ENCODE measurements around the gene FOXJ2. TPM values are rescaled to one million over a fixed set of nuclear protein-coding genes. Genes with fewer than 3 reads are reported as not detected.
"Not testable (repeated sequence)": the region's sequence is repeated elsewhere in the genome, so short reads cannot be mapped to it uniquely, and the experiment has no call there.

The FOXJ2 gene
- total RNA-seq, 1 experiment from 2014 or later = 18.7 TPM

DNA sequence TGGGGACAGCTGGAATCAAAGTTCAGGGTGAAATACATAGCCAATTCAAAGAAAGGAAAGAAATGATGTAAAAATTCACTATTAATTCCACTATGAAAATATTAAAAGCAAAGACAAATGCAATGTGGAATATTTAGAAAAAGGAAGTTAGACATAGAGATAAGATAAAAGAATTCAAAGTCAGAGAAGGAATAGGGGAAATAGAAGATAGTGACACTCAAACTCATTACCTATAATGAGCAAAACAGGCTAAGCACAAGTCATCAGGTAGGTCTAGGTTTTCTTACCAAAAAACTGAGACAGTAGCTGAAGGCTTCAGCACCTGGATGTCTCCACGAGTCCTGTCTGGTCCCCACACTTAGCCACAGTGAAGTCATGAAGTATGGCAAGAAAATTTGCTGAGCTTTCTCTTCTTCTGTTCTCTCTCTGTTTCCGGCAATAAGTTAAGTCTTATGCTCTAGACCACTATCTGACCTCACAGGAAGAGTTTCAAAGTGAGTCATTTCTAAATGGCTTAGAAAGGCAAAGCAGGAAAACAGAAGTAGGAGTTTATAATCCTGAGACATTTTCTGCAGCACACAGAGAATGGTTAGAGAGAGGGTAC, 33.6 kb downstream of the FOXJ2 start, which contains the start of gene C3AR1:
Gene C3AR1, minus strand, starts transcription at position 369 of the 604 bp plus-strand sequence. CDS start 6,174 bp downstream, outside the sequence.
- Mint-ChIP-seq H3K27ac (ENCODE audit: unreplicated experiment) (no peak within 1 kb of the TSS), H3K36me3 (ENCODE audit: insufficient read depth, unreplicated experiment) (no peaks in the 10 kb centered on the region), H3K4me3 (ENCODE audit: unreplicated experiment) (no peak within 1 kb of the TSS), H3K9me3 (ENCODE audit: unreplicated experiment) (no peaks in the 10 kb centered on the region), H3K4me1 (ENCODE audit: low read depth, unreplicated experiment) (no peaks in the 10 kb centered on the region), H3K27me3 (ENCODE audit: insufficient read depth, unreplicated experiment) (peaks cover 3% of the 10 kb centered on the region)
- TF ChIP-seq, protein P1, sequence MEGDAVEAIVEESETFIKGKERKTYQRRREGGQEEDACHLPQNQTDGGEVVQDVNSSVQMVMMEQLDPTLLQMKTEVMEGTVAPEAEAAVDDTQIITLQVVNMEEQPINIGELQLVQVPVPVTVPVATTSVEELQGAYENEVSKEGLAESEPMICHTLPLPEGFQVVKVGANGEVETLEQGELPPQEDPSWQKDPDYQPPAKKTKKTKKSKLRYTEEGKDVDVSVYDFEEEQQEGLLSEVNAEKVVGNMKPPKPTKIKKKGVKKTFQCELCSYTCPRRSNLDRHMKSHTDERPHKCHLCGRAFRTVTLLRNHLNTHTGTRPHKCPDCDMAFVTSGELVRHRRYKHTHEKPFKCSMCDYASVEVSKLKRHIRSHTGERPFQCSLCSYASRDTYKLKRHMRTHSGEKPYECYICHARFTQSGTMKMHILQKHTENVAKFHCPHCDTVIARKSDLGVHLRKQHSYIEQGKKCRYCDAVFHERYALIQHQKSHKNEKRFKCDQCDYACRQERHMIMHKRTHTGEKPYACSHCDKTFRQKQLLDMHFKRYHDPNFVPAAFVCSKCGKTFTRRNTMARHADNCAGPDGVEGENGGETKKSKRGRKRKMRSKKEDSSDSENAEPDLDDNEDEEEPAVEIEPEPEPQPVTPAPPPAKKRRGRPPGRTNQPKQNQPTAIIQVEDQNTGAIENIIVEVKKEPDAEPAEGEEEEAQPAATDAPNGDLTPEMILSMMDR (IDR thresholded peaks at IDR 0.05; ENCODE audit: insufficient read depth in 1 of 2, low read depth in 1 of 2, low read length in 1 of 2, severe bottlenecking in 1 of 2, unreplicated experiment in 1 of 2) = no peak
- no peaks in the 10 kb centered on the region for H3K36me3 ChIP-seq (ENCODE audit: control insufficient read depth, insufficient read depth, low read length)
- BruUV-seq (replicated peaks) = no TSS peak
- ChIA-PET CTCF (interaction anchor here (0.8 kb wide), 1 partner anchor 20 kb away, joined by 4 read pairs; no protein-coding TSS in a partner anchor), POLR2A (no interaction called here)
- no peaks in the 10 kb centered on the region for H3K9me3 ChIP-seq
- no peak for DNase-seq
- H3K4me1 ChIP-seq = no peaks in the 10 kb centered on the region
- intact Hi-C loops (cut with micrococcal nuclease; ENCODE audit: unreplicated experiment) = no loop called here
- H3K27me3 ChIP-seq (replicated peaks; ENCODE audit: control insufficient read depth, insufficient read depth, low read length) = no peaks in the 10 kb centered on the region
- no peak within 1 kb of the TSS for H3K4me3 ChIP-seq (ENCODE audit: low read depth, low read length)

DNA sequence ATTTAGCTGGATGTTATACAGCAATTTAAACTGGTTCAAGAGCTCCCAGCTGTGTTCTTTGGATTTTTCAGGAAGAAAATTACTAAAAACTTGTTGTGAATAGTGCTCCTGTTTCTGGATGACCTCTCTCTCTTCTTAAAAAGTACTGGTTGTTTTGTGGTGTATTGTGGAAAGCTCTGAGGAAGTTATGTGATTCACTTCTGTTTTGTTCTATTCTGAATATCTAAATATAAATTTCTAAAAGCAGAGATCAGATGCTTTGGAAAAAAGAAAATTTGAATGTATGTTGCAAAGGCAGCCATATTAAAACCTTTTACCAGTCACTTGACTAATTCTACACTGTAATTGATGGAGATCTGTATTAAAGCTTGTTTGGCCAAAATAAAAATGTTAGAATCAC, 37.1 kb downstream of the FOXJ2 start:
- no peaks in the 10 kb centered on the region for H3K36me3 ChIP-seq (ENCODE audit: control insufficient read depth, insufficient read depth, low read length)
- no peaks in the 10 kb centered on the region for H3K36me3 Mint-ChIP-seq (ENCODE audit: insufficient read depth, unreplicated experiment)
- intact Hi-C loops (cut with micrococcal nuclease; ENCODE audit: unreplicated experiment) = no loop called here
- DNase-seq = no peak
- no peaks in the 10 kb centered on the region for H3K27me3 ChIP-seq (replicated peaks; ENCODE audit: control insufficient read depth, insufficient read depth, low read length)
- H3K27me3 Mint-ChIP-seq (ENCODE audit: insufficient read depth, unreplicated experiment) = peaks cover 3% of the 10 kb centered on the region
- no peaks in the 10 kb centered on the region for H3K9me3 ChIP-seq
- no peaks in the 10 kb centered on the region for H3K9me3 Mint-ChIP-seq (ENCODE audit: unreplicated experiment)
- H3K4me1 Mint-ChIP-seq (ENCODE audit: low read depth, unreplicated experiment) = no peaks in the 10 kb centered on the region
- ChIA-PET CTCF (interaction anchor here (0.5 to 1.4 kb wide), 3 partner anchors 9 to 42 kb away, joined by 4 to 6 read pairs (median 4); no protein-coding TSS in a partner anchor), POLR2A (no interaction called here)
- no peak overlapping the region for H3K27ac Mint-ChIP-seq (ENCODE audit: unreplicated experiment)
- H3K4me1 ChIP-seq = peaks cover 5% of the 10 kb centered on the region; the same call in 1 of the 2 replicates
- TF ChIP-seq, protein P1 (IDR thresholded peaks at IDR 0.05; ENCODE audit: insufficient read depth in 1 of 2, low read depth in 1 of 2, low read length in 1 of 2, severe bottlenecking in 1 of 2, unreplicated experiment in 1 of 2) = no peak
- BruUV-seq (replicated peaks) = no TSS peak
- no peak overlapping the region for H3K4me3 Mint-ChIP-seq (ENCODE audit: unreplicated experiment)
- no peak overlapping the region for H3K4me3 ChIP-seq (ENCODE audit: low read depth, low read length)

DNA sequence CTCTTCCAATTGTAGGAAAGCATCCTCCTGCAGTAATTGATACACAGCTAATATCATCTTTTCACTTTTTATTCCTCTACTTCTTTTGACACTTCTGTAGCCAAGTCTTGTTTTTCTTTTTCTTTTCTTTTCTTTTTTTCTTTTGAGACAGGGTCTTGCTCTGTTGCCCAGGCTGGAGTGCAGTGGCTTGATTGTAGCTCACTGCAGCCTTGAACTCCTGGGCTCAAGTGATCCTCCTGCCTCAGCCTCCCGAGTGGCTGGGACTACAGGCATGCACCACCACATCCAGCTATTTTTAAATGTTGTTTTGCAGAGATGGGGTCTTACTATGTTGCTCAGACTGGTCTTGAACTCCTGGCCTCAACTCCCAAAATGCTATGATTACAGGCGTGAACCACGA, 39.3 kb downstream of the FOXJ2 start:
- BruUV-seq (replicated peaks); POLR2A ChIA-PET: not testable (repeated sequence)
- CTCF ChIA-PET = interaction anchor here (0.5 kb wide), 1 partner anchor 98 kb away, joined by 3 read pairs; no protein-coding TSS in a partner anchor

More for the DNA sequence above, 39.3 kb downstream of the FOXJ2 start:
- DNase-seq; H3K4me3 ChIP-seq (ENCODE audit: low read depth, low read length); H3K9me3 Mint-ChIP-seq (ENCODE audit: unreplicated experiment); H3K36me3 Mint-ChIP-seq (ENCODE audit: insufficient read depth, unreplicated experiment); H3K4me1 Mint-ChIP-seq (ENCODE audit: low read depth, unreplicated experiment); H3K27me3 ChIP-seq (replicated peaks; ENCODE audit: control insufficient read depth, insufficient read depth, low read length); intact Hi-C loops (cut with micrococcal nuclease; ENCODE audit: unreplicated experiment); H3K4me3 Mint-ChIP-seq (ENCODE audit: unreplicated experiment); H3K36me3 ChIP-seq (ENCODE audit: control insufficient read depth, insufficient read depth, low read length); H3K9me3 ChIP-seq; H3K4me1 ChIP-seq; H3K27me3 Mint-ChIP-seq (ENCODE audit: insufficient read depth, unreplicated experiment); H3K27ac Mint-ChIP-seq (ENCODE audit: unreplicated experiment): not testable (repeated sequence)

Measured in Caco-2 (cell line).